GM23248 (cell line): ENCODE data around the gene SLC25A51. TPM values are rescaled to one million over a fixed set of nuclear protein-coding genes. Genes with fewer than 3 reads are reported as not detected.

Experiments
- DNase-seq: peaks from one replicate; pipeline ENCODE4 v3.0.0-alpha.2; 2015
- H2AFZ ChIP-seq: fragments of 200-600 bp; sonication (generic); 2 replicates; pipeline ENCODE4 v1.6.1; 2016; ENCODE audit warnings: antibody characterized with exemption
- H3F3A ChIP-seq: fragments of 200-600 bp; sonication (generic); 2 replicates; pipeline ENCODE4 v1.6.1; 2016; ENCODE audit warnings: mild to moderate bottlenecking, antibody characterized with exemption, mixed run types; ENCODE audit not compliant: insufficient read depth
- H3K27ac ChIP-seq: fragments of 200-600 bp; sonication (generic); 2 replicates; pipeline ENCODE4 v1.5.1; 2016; ENCODE audit warnings: mild to moderate bottlenecking
- H3K27me3 ChIP-seq: fragments of 200-600 bp; sonication (generic); replicated peaks from 2 replicates; pipeline ENCODE4 v1.6.1; 2016; ENCODE audit warnings: mild to moderate bottlenecking; ENCODE audit not compliant: insufficient read depth
- H3K36me3 ChIP-seq: fragments of 200-600 bp; sonication (generic); 2 replicates; pipeline ENCODE4 v1.6.1; 2016; ENCODE audit warnings: low read depth, mild to moderate bottlenecking
- H3K4me1 ChIP-seq: fragments of 200-600 bp; sonication (generic); 2 replicates; pipeline ENCODE4 v1.6.1; 2016; ENCODE audit warnings: mild to moderate bottlenecking; ENCODE audit not compliant: insufficient read depth
- H3K4me2 ChIP-seq: fragments of 200-600 bp; sonication (generic); one replicate; pipeline ENCODE4 v1.6.1; 2016; ENCODE audit warnings: mild to moderate bottlenecking; ENCODE audit not compliant: unreplicated experiment
- H3K4me3 ChIP-seq: fragments of 200-600 bp; sonication (generic); 2 replicates; pipeline ENCODE4 v1.5.1; 2016; ENCODE audit warnings: mild to moderate bottlenecking
- H3K79me2 ChIP-seq: fragments of 200-600 bp; sonication (generic); 2 replicates; pipeline ENCODE4 v1.6.1; 2016; ENCODE audit warnings: mild to moderate bottlenecking; ENCODE audit not compliant: insufficient read depth
- H3K9ac ChIP-seq: fragments of 200-600 bp; sonication (generic); 2 replicates; pipeline ENCODE4 v1.6.1; 2016; ENCODE audit warnings: mild to moderate bottlenecking
- H3K9me2 ChIP-seq: fragments of 200-600 bp; sonication (generic); 2 replicates; pipeline ENCODE4 v1.6.1; 2016; ENCODE audit warnings: mixed run types, mild to moderate bottlenecking, moderate library complexity; ENCODE audit not compliant: insufficient read depth
- H3K9me3 ChIP-seq: fragments of 200-600 bp; sonication (generic); one replicate; pipeline ENCODE4 v1.6.1; 2017; ENCODE audit warnings: low read depth
- H4K20me1 ChIP-seq: fragments of 200-600 bp; sonication (generic); 2 replicates; pipeline ENCODE4 v1.6.0; 2016; ENCODE audit not compliant: insufficient read depth
- EZH2 ChIP-seq: fragments of 200-600 bp; sonication (generic); IDR thresholded peaks from 2 replicates; pipeline ENCODE4 v1.6.1; 2018; ENCODE audit warnings: antibody characterized with exemption, mild to moderate bottlenecking; ENCODE audit not compliant: insufficient read depth, poor library complexity, severe bottlenecking
- EZH2phosphoT487 ChIP-seq: fragments of 200-600 bp; sonication (generic); IDR thresholded peaks from 2 replicates; pipeline ENCODE4 v1.6.1; 2018; ENCODE audit warnings: antibody characterized with exemption, moderate library complexity, mild to moderate bottlenecking, low read depth; ENCODE audit not compliant: insufficient read depth
- WGBS, 2 experiments: methylation state at CpG; one replicate each; pipeline ENCODE4 v1.1.6; 2015 to 2017; ENCODE audit warnings: low lambda C conversion rate in 2 of 2, low coverage in 1 of 2; ENCODE audit errors: missing lambda C conversion rate in 2 of 2; 5-methylcytosine and 5-hydroxymethylcytosine counted together
- in situ Hi-C: fragments of 300-500 bp; cut with MboI; formaldehyde crosslinking; loops from 2 replicates; pipeline ENCODE4 v1.15.0; 2020
- polyA plus RNA-seq: library from polyadenylated mRNA; unstranded; fragments of >200 nt; fragmentation: Nextera tagmentation; extraction: Ambion mirVana; gene quantifications from 2 replicates; pipeline ENCODE4 v1.2.1, GENCODE V29; 2016
- total RNA-seq: library from RNA; depleted of rRNA; stranded (reverse); fragments of >200 nt; shearing (Covaris generic); gene quantifications from 2 replicates; pipeline ENCODE4 v1.2.3, GENCODE V29; 2014

Gene SLC25A51
- total and polyA plus RNA-seq, 2 experiments from 2014 or later, result 16.0 to 56.6 TPM

DNA sequence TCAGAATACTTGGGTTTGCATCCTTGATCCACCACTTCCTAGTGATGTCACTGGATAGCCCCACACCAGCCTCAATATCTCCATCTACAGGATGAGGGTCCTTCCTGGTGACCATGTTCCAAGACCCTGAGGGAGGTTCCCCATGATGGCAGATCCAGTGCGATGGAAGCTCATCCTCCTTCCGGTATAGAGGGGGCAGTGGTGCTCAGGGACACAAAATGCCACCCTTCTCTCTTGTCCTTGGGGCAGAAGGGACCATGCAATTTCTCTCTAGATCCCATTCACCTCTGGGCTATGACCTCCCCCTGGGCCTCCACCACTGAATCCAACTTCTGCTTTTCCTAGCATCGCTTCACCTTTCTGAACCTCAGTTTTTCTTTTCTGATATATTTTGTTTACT, 5.4 kb upstream of the SLC25A51 start:
- in situ Hi-C loops, result loop anchor here (10.0 kb wide), 2 partner anchors 255 to 435 kb away; no protein-coding TSS in a partner anchor
- no peaks in the 10 kb centered on the region for H3K27me3 ChIP-seq
- H3K79me2 ChIP-seq, result no peaks in the 10 kb centered on the region
- peaks cover 13% of the 10 kb centered on the region for H3K4me1 ChIP-seq
- TF ChIP-seq EZH2 (no peak), EZH2phosphoT487 (no peak)
- H3K27ac ChIP-seq, result no peak overlapping the region
- no peaks in the 10 kb centered on the region for H4K20me1 ChIP-seq
- H2AFZ ChIP-seq, result no peak overlapping the region
- WGBS, 2 experiments, result 80 to 84% methylated on average over 3 of the region's 3 CpGs
- no peaks in the 10 kb centered on the region for H3K9me2 ChIP-seq
- no peaks in the 10 kb centered on the region for H3F3A ChIP-seq
- H3K9me3 ChIP-seq, result no peaks in the 10 kb centered on the region
- no peak for DNase-seq
- no peaks in the 10 kb centered on the region for H3K36me3 ChIP-seq
- H3K4me2 ChIP-seq, result no peak overlapping the region
- H3K4me3 ChIP-seq, result no peak overlapping the region
- H3K9ac ChIP-seq, result no peak overlapping the region

- H3K9ac ChIP-seq, result no peak overlapping the region
- H4K20me1 ChIP-seq, result no peaks in the 10 kb centered on the region
- peaks cover 13% of the 10 kb centered on the region for H3K4me1 ChIP-seq
- no peaks in the 10 kb centered on the region for H3K9me3 ChIP-seq
- H3K4me2 ChIP-seq, result no peak overlapping the region
- H3K36me3 ChIP-seq, result no peaks in the 10 kb centered on the region
- TF ChIP-seq EZH2 (no peak), EZH2phosphoT487 (no peak)
- no peaks in the 10 kb centered on the region for H3K27me3 ChIP-seq
- no peaks in the 10 kb centered on the region for H3F3A ChIP-seq
- no peak overlapping the region for H3K4me3 ChIP-seq
- H2AFZ ChIP-seq, result no peak overlapping the region
- no peaks in the 10 kb centered on the region for H3K79me2 ChIP-seq
- WGBS, 2 experiments, result 65 to 67% methylated on average over 4 of the region's 4 CpGs
- no peak overlapping the region for H3K27ac ChIP-seq
- in situ Hi-C loops, result loop anchor here (10.0 kb wide), 2 partner anchors 256 to 436 kb away; no protein-coding TSS in a partner anchor
- no peaks in the 10 kb centered on the region for H3K9me2 ChIP-seq
- DNase-seq, result peak; percentile 71
These were observed 4.8 kb upstream of the SLC25A51 start for GRCh38 chr9:37908698-37909186.

DNA sequence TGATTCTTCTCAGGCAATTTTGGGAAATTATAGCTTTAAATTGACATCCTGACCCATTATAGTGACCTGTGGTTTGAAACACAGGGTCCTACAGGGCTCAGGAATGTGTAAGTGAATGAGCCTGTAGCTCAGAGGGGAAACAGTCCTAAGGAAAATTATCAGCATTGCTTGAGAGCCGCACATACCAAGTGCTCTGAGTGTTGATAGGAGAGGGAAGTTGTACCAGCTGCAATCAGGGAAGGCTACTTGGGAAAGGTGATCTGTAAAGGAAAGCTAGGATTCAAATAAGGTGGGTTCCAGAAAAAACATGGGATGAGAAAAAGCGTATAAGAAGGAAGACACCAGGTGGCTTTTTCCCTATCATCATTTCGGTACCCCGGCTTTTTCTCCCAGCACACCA, 4.4 kb upstream of the SLC25A51 start:
- Histone ChIP-seq H3K27me3 (no peaks in the 10 kb centered on the region), H3F3A (no peaks in the 10 kb centered on the region), H2AFZ (no peak overlapping the region), H3K36me3 (no peaks in the 10 kb centered on the region), H3K4me3 (no peak overlapping the region), H3K4me1 (peaks cover 13% of the 10 kb centered on the region), H3K4me2 (no peak overlapping the region), H3K9me3 (no peaks in the 10 kb centered on the region), H3K9me2 (no peaks in the 10 kb centered on the region), H3K9ac (no peak overlapping the region), H3K79me2 (peaks cover 2% of the 10 kb centered on the region), H4K20me1 (no peaks in the 10 kb centered on the region), H3K27ac (no peak overlapping the region)
- no peak for DNase-seq
- in situ Hi-C loops, result loop anchor here (10.0 kb wide), 2 partner anchors 257 to 437 kb away; no protein-coding TSS in a partner anchor
- 72 to 73% methylated on average over 4 of the region's 4 CpGs for WGBS, 2 experiments
- TF ChIP-seq EZH2 (no peak), EZH2phosphoT487 (no peak)

GRCh38 chr9:37906312-37907239, 2.6 kb upstream of the SLC25A51 start:
- 71 to 77% methylated on average over 11 of the region's 11 CpGs for WGBS, 2 experiments
- Histone ChIP-seq H3F3A (0 out of 2 replicates have a peak, but pooled peaks cover 8% of the 10 kb centered on the region), H3K4me1 (peaks cover 25% of the 10 kb centered on the region), H3K9me2 (no peaks in the 10 kb centered on the region), H2AFZ (no peak overlapping the region), H3K9me3 (no peaks in the 10 kb centered on the region), H3K4me2 (no peak overlapping the region), H3K36me3 (no peaks in the 10 kb centered on the region), H3K9ac (no peak overlapping the region), H3K79me2 (peaks cover 19% of the 10 kb centered on the region), H3K4me3 (no peak overlapping the region), H3K27me3 (no peaks in the 10 kb centered on the region), H4K20me1 (no peaks in the 10 kb centered on the region), H3K27ac (no peak overlapping the region)
- in situ Hi-C loops, result loop anchor here (10.0 kb wide), 2 partner anchors 258 to 438 kb away; no protein-coding TSS in a partner anchor
- no peak for TF ChIP-seq EZH2phosphoT487
- no peak for TF ChIP-seq EZH2
- no peak for DNase-seq
